ENCODE results near the gene AKR1A1. TPM values are rescaled to one million over a fixed set of nuclear protein-coding genes. Genes with fewer than 3 reads are reported as not detected.
A peak's percentile ranks its signal among the peaks of the same experiment; 100 is the strongest.

The AKR1A1 gene
- total and polyA plus RNA-seq, 2 experiments from 2014 or later: 186 to 275 TPM

DNA sequence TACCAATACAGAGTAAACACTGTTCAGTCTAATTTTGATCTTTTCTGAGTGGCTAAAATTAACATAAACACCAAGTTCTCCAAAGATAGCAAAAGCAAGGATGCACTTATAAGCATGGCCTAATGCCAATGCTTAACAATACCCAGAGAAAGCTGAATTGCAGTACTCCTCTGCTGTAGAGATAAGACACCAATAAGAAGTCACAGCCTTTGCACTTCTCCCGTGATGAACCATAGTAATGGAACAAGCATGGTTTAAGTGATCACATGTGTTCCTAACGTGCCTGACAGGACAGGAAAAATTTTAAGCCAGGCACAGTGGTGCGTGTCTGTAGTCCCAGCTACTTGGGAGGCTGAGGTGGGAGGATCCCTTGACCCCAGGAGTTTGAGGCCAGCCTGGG lies 34.6 kb upstream of the AKR1A1 start:
- DNase-seq (ENCODE audit: low spot score) (no peak), ATAC-seq (no peak)
- Mint-ChIP-seq H3K36me3 (ENCODE audit: low read depth) (peaks cover 92% of the 10 kb centered on the region), H3K4me3 (no peak overlapping the region), H3K9me3 (no peaks in the 10 kb centered on the region; the same call in 2 of the 3 replicates), H3K27ac (no peak overlapping the region), H3K27me3 (ENCODE audit: insufficient read depth, low read depth, poor library complexity) (peaks cover 4% of the 10 kb centered on the region), H3K4me1 (peaks cover 11% of the 10 kb centered on the region)
- H3F3A ChIP-seq (replicated peaks; ENCODE audit: low read depth): peaks cover 71% of the 10 kb centered on the region
- no peaks in the 10 kb centered on the region for H3K9me2 ChIP-seq (ENCODE audit: insufficient read depth)
- H3K4me3 ChIP-seq: no peak overlapping the region
- TF ChIP-seq NANOG (IDR thresholded peaks at IDR 0.05; ENCODE audit: borderline replicate concordance) (no peak), JUNB (IDR thresholded peaks at IDR 0.05; ENCODE audit: unreplicated experiment) (no peak), EZH2phosphoT487 (IDR thresholded peaks at IDR 0.05; ENCODE audit: unreplicated experiment) (no peak), ZNF331 (CRISPR knock-in tag; IDR thresholded peaks at IDR 0.05; ENCODE audit: low read depth) (no peak), CREB1 (CRISPR knock-in tag; IDR thresholded peaks at IDR 0.05; ENCODE audit: low read depth) (no peak), EZH2 (IDR thresholded peaks at IDR 0.05; ENCODE audit: low read depth, unreplicated experiment) (no peak), STAT1 (IDR thresholded peaks at IDR 0.05; ENCODE audit: unreplicated experiment) (no peak), ZNF114 (CRISPR knock-in tag; IDR thresholded peaks at IDR 0.05) (no peak), POLR2AphosphoS5 (IDR thresholded peaks at IDR 0.05; ENCODE audit: low read depth) (no peak)
- TF ChIP-seq, protein P1, sequence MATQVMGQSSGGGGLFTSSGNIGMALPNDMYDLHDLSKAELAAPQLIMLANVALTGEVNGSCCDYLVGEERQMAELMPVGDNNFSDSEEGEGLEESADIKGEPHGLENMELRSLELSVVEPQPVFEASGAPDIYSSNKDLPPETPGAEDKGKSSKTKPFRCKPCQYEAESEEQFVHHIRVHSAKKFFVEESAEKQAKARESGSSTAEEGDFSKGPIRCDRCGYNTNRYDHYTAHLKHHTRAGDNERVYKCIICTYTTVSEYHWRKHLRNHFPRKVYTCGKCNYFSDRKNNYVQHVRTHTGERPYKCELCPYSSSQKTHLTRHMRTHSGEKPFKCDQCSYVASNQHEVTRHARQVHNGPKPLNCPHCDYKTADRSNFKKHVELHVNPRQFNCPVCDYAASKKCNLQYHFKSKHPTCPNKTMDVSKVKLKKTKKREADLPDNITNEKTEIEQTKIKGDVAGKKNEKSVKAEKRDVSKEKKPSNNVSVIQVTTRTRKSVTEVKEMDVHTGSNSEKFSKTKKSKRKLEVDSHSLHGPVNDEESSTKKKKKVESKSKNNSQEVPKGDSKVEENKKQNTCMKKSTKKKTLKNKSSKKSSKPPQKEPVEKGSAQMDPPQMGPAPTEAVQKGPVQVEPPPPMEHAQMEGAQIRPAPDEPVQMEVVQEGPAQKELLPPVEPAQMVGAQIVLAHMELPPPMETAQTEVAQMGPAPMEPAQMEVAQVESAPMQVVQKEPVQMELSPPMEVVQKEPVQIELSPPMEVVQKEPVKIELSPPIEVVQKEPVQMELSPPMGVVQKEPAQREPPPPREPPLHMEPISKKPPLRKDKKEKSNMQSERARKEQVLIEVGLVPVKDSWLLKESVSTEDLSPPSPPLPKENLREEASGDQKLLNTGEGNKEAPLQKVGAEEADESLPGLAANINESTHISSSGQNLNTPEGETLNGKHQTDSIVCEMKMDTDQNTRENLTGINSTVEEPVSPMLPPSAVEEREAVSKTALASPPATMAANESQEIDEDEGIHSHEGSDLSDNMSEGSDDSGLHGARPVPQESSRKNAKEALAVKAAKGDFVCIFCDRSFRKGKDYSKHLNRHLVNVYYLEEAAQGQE (IDR thresholded peaks at IDR 0.05; ENCODE audit: unreplicated experiment): no peak
- TF ChIP-seq, protein P2, sequence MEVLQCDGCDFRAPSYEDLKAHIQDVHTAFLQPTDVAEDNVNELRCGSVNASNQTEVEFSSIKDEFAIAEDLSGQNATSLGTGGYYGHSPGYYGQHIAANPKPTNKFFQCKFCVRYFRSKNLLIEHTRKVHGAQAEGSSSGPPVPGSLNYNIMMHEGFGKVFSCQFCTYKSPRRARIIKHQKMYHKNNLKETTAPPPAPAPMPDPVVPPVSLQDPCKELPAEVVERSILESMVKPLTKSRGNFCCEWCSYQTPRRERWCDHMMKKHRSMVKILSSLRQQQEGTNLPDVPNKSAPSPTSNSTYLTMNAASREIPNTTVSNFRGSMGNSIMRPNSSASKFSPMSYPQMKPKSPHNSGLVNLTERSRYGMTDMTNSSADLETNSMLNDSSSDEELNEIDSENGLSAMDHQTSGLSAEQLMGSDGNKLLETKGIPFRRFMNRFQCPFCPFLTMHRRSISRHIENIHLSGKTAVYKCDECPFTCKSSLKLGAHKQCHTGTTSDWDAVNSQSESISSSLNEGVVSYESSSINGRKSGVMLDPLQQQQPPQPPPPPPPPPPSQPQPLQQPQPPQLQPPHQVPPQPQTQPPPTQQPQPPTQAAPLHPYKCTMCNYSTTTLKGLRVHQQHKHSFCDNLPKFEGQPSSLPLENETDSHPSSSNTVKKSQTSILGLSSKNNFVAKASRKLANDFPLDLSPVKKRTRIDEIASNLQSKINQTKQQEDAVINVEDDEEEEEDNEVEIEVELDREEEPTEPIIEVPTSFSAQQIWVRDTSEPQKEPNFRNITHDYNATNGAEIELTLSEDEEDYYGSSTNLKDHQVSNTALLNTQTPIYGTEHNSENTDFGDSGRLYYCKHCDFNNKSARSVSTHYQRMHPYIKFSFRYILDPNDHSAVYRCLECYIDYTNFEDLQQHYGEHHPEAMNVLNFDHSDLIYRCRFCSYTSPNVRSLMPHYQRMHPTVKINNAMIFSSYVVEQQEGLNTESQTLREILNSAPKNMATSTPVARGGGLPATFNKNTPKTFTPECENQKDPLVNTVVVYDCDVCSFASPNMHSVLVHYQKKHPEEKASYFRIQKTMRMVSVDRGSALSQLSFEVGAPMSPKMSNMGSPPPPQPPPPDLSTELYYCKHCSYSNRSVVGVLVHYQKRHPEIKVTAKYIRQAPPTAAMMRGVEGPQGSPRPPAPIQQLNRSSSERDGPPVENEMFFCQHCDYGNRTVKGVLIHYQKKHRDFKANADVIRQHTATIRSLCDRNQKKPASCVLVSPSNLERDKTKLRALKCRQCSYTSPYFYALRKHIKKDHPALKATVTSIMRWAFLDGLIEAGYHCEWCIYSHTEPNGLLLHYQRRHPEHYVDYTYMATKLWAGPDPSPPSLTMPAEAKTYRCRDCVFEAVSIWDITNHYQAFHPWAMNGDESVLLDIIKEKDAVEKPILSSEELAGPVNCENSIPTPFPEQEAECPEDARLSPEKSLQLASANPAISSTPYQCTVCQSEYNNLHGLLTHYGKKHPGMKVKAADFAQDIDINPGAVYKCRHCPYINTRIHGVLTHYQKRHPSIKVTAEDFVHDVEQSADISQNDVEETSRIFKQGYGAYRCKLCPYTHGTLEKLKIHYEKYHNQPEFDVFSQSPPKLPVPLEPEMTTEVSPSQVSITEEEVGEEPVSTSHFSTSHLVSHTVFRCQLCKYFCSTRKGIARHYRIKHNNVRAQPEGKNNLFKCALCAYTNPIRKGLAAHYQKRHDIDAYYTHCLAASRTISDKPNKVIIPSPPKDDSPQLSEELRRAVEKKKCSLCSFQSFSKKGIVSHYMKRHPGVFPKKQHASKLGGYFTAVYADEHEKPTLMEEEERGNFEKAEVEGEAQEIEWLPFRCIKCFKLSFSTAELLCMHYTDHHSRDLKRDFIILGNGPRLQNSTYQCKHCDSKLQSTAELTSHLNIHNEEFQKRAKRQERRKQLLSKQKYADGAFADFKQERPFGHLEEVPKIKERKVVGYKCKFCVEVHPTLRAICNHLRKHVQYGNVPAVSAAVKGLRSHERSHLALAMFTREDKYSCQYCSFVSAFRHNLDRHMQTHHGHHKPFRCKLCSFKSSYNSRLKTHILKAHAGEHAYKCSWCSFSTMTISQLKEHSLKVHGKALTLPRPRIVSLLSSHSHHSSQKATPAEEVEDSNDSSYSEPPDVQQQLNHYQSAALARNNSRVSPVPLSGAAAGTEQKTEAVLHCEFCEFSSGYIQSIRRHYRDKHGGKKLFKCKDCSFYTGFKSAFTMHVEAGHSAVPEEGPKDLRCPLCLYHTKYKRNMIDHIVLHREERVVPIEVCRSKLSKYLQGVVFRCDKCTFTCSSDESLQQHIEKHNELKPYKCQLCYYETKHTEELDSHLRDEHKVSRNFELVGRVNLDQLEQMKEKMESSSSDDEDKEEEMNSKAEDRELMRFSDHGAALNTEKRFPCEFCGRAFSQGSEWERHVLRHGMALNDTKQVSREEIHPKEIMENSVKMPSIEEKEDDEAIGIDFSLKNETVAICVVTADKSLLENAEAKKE (CRISPR knock-in tag; IDR thresholded peaks at IDR 0.05): no peak
- TF ChIP-seq, protein P3, sequence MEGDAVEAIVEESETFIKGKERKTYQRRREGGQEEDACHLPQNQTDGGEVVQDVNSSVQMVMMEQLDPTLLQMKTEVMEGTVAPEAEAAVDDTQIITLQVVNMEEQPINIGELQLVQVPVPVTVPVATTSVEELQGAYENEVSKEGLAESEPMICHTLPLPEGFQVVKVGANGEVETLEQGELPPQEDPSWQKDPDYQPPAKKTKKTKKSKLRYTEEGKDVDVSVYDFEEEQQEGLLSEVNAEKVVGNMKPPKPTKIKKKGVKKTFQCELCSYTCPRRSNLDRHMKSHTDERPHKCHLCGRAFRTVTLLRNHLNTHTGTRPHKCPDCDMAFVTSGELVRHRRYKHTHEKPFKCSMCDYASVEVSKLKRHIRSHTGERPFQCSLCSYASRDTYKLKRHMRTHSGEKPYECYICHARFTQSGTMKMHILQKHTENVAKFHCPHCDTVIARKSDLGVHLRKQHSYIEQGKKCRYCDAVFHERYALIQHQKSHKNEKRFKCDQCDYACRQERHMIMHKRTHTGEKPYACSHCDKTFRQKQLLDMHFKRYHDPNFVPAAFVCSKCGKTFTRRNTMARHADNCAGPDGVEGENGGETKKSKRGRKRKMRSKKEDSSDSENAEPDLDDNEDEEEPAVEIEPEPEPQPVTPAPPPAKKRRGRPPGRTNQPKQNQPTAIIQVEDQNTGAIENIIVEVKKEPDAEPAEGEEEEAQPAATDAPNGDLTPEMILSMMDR (conservative IDR thresholded peaks at IDR 0.05; ENCODE audit: low read depth in 2 of 2): no peak
- TF ChIP-seq, protein P4, sequence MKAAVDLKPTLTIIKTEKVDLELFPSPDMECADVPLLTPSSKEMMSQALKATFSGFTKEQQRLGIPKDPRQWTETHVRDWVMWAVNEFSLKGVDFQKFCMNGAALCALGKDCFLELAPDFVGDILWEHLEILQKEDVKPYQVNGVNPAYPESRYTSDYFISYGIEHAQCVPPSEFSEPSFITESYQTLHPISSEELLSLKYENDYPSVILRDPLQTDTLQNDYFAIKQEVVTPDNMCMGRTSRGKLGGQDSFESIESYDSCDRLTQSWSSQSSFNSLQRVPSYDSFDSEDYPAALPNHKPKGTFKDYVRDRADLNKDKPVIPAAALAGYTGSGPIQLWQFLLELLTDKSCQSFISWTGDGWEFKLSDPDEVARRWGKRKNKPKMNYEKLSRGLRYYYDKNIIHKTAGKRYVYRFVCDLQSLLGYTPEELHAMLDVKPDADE (IDR thresholded peaks at IDR 0.05): no peak
- H4K20me1 ChIP-seq (replicated peaks; ENCODE audit: insufficient read depth): peaks cover 61% of the 10 kb centered on the region
- H2AFZ ChIP-seq: no peak overlapping the region
- H3K4me1 ChIP-seq (ENCODE audit: insufficient read depth): peaks cover 9% of the 10 kb centered on the region
- no peak overlapping the region for H3K4me2 ChIP-seq
- H3K27ac ChIP-seq (ENCODE audit: low read depth): peak overlapping the region; percentile 42
- no peaks in the 10 kb centered on the region for H3K27me3 ChIP-seq (ENCODE audit: insufficient read depth)
- peaks cover 81% of the 10 kb centered on the region for H3K36me3 ChIP-seq (ENCODE audit: insufficient read depth)
- peaks cover 72% of the 10 kb centered on the region for H3K79me2 ChIP-seq (replicated peaks; ENCODE audit: insufficient read depth)
